Gastroesophageal sphincter (tissue), 4 donors: ENCODE results near the gene ZNHIT3. TPM values are rescaled to one million over a fixed set of nuclear protein-coding genes. Genes with fewer than 3 reads are reported as not detected.

Experiments used
- ATAC-seq: fragments of 150-250 bp; one replicate; pipeline ENCODE4 v1.9.1; 2016; ENCODE audit warnings: mild to moderate bottlenecking, moderate library complexity
- H3K27ac ChIP-seq, 4 donors: fragments of 200-600 bp; sonication (generic) in 3 of 4; 1 replicate in 3 of 4; 2 replicates in 1 of 4; pipeline ENCODE4 v1.5.1; 2016 to 2019
- H3K27me3 ChIP-seq: fragments of 200-600 bp; sonication (generic); one replicate; pipeline ENCODE4 v1.5.1; 2019
- H3K36me3 ChIP-seq, 2 donors: fragments of 200-600 bp; sonication (generic); one replicate each; pipeline ENCODE4 v1.5.1; 2019; ENCODE audit warnings: control low read depth in 1 of 2
- H3K4me1 ChIP-seq, 3 donors: fragments of 200-600 bp; sonication (generic); 1 replicate in 2 of 3; 2 replicates in 1 of 3; pipeline ENCODE4 v1.5.1; 2016 to 2019; ENCODE audit warnings: control low read depth in 2 of 3
- H3K4me3 ChIP-seq, 2 donors: fragments of 200-600 bp; sonication (generic); one replicate each; pipeline ENCODE4 v1.5.1; 2019; ENCODE audit warnings: mild to moderate bottlenecking in 1 of 2, moderate library complexity in 1 of 2
- H3K9me3 ChIP-seq, 3 donors: fragments of 200-600 bp; sonication (generic); one replicate each; pipeline ENCODE4 v1.5.1; 2017 to 2019; ENCODE audit warnings: control low read depth in 2 of 3
- EP300 ChIP-seq: sonication (generic); formaldehyde crosslinking; IDR thresholded peaks from one replicate; pipeline ENCODE4 v1.6.1; 2017; ENCODE audit warnings: antibody characterized with exemption, mild to moderate bottlenecking
- POLR2A ChIP-seq, 2 donors: fragments of 450-650 bp; IDR thresholded peaks; one replicate each; pipeline ENCODE4 v1.6.1; 2017; ENCODE audit warnings: antibody characterized with exemption in 2 of 2, mild to moderate bottlenecking in 2 of 2, moderate library complexity in 1 of 2
- POLR2AphosphoS5 ChIP-seq: sonication (generic); formaldehyde crosslinking; IDR thresholded peaks from one replicate; pipeline ENCODE4 v1.6.1; 2017; ENCODE audit warnings: antibody characterized with exemption
- WGBS, 2 donors: methylation state at CpG; one replicate each; pipeline ENCODE4 v1.1.5; 2018; ENCODE audit warnings: low coverage in 1 of 2; 5-methylcytosine and 5-hydroxymethylcytosine counted together
- total RNA-seq, 4 donors: library from RNA; depleted of rRNA; stranded (reverse); fragments of >200 nt; gene quantifications; one replicate each; pipeline ENCODE4 v1.1.0, GENCODE V29; 2016
- TF ChIP-seq, protein P1 (sequence below), 4 experiments: fragments of 200-600 bp in 2 of 4; fragments of 450-650 bp in 2 of 4; sonication (generic) in 1 of 4; IDR thresholded peaks; one replicate each; pipeline ENCODE4 v1.5.1; 2017 to 2019; ENCODE audit warnings: antibody characterized with exemption in 4 of 4, mild to moderate bottlenecking in 2 of 4, moderate library complexity in 2 of 4

The ZNHIT3 gene
- total RNA-seq, 4 donors from 2014 or later: 30.8 to 42.0 (median 36.5) TPM

- TF ChIP-seq POLR2A (IDR thresholded peaks at IDR 0.05) (no peak), POLR2AphosphoS5 (no peak), EP300 (no peak)
- TF ChIP-seq, protein P1, sequence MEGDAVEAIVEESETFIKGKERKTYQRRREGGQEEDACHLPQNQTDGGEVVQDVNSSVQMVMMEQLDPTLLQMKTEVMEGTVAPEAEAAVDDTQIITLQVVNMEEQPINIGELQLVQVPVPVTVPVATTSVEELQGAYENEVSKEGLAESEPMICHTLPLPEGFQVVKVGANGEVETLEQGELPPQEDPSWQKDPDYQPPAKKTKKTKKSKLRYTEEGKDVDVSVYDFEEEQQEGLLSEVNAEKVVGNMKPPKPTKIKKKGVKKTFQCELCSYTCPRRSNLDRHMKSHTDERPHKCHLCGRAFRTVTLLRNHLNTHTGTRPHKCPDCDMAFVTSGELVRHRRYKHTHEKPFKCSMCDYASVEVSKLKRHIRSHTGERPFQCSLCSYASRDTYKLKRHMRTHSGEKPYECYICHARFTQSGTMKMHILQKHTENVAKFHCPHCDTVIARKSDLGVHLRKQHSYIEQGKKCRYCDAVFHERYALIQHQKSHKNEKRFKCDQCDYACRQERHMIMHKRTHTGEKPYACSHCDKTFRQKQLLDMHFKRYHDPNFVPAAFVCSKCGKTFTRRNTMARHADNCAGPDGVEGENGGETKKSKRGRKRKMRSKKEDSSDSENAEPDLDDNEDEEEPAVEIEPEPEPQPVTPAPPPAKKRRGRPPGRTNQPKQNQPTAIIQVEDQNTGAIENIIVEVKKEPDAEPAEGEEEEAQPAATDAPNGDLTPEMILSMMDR (IDR thresholded peaks at IDR 0.05): no peak
- Histone ChIP-seq H3K4me1 (peaks cover 0 to 4% (median 0%) of the 10 kb centered on the region in 3 donors), H3K4me3 (no peak overlapping the region), H3K36me3 (no peaks in the 10 kb centered on the region), H3K9me3 (peaks cover 0 to 3% (median 0%) of the 10 kb centered on the region in 3 donors), H3K27me3 (peaks cover 63% of the 10 kb centered on the region), H3K27ac (no peak overlapping the region)
- ATAC-seq: no peak
- 70 to 88% methylated on average over 3 to 5 of the region's 7 CpGs for WGBS, 2 donors
Measured at GRCh38 chr17:36459601-36460000, 26.9 kb upstream of the ZNHIT3 start.

DNA sequence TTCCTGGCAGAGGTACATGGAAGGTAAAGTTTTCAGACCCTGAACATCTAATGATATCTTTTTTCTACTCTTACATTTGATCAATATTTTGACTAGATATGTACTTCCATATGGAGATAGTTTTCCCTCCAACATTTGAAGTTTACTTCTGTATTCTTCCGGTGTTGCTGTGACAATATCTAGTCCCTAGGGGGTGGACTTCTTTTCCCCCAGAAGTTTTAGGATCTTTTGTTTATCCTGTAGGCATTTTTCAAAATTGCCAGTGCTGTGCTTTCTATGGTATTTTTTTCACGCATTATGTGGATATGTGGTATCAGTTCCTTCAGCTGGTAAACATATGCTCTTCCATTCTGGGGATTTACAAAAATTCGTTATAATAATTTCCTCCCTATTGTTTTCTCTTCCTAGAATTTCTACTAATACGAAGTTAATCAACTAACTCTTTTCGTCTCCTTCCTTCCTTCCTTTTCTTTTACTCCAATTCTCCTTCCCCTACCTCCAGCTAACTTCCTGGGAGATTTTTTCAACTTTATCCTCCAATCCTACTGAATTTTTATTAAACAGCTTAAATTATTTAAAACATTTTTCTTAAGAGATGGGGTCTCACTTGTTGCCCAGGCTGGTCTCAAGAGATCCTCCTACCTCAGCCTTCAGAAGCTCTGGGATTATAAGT is 26.1 kb upstream of the ZNHIT3 start:
- H3K27ac ChIP-seq: no peak overlapping the region
- peaks cover 0 to 5% (median 0%) of the 10 kb centered on the region in 3 donors for H3K9me3 ChIP-seq
- TF ChIP-seq, protein P1 (IDR thresholded peaks at IDR 0.05): no peak
- no peak for TF ChIP-seq POLR2A (IDR thresholded peaks at IDR 0.05)
- TF ChIP-seq EP300: no peak
- no peak for TF ChIP-seq POLR2AphosphoS5
- no peaks in the 10 kb centered on the region for H3K36me3 ChIP-seq
- no peak overlapping the region for H3K4me3 ChIP-seq
- ATAC-seq: no peak
- H3K4me1 ChIP-seq: peaks cover 0 to 4% (median 0%) of the 10 kb centered on the region in 3 donors
- H3K27me3 ChIP-seq: peaks cover 71% of the 10 kb centered on the region
- WGBS, 2 donors: 37 to 41% methylated on average over 2 to 5 of the region's 5 CpGs

- H3K27ac ChIP-seq: no peak overlapping the region
- peaks cover 83% of the 10 kb centered on the region for H3K27me3 ChIP-seq
- H3K36me3 ChIP-seq: no peaks in the 10 kb centered on the region
- H3K4me3 ChIP-seq: no peak overlapping the region
- no peak for ATAC-seq
- TF ChIP-seq POLR2A (IDR thresholded peaks at IDR 0.05): no peak
- no peak for TF ChIP-seq EP300
- TF ChIP-seq POLR2AphosphoS5: no peak
- TF ChIP-seq, protein P1 (IDR thresholded peaks at IDR 0.05): no peak
- 39 to 57% methylated on average over 2 of the region's 10 CpGs for WGBS, 2 donors
- peaks cover 0 to 4% (median 0%) of the 10 kb centered on the region in 3 donors for H3K4me1 ChIP-seq
- H3K9me3 ChIP-seq: peaks cover 0 to 5% (median 0%) of the 10 kb centered on the region in 3 donors
Measured at GRCh38 chr17:36461330-36462110, 25.0 kb upstream of the ZNHIT3 start.

- TF ChIP-seq EP300 (no peak), POLR2AphosphoS5 (no peak), POLR2A (IDR thresholded peaks at IDR 0.05) (no peak)
- TF ChIP-seq, protein P1 (IDR thresholded peaks at IDR 0.05): no peak
Measured at GRCh38 chr17:36463916-36464764, 22.3 kb upstream of the ZNHIT3 start.

More at GRCh38 chr17:36463916-36464764, 22.3 kb upstream of the ZNHIT3 start:
- no peak for ATAC-seq
- Histone ChIP-seq H3K4me1 (peaks cover 0 to 4% (median 0%) of the 10 kb centered on the region in 3 donors), H3K27ac (no peak overlapping the region), H3K27me3 (peaks cover 89% of the 10 kb centered on the region), H3K36me3 (no peaks in the 10 kb centered on the region), H3K9me3 (peaks cover 0 to 5% (median 0%) of the 10 kb centered on the region in 3 donors), H3K4me3 (no peak overlapping the region)
- WGBS, 2 donors: 50% methylated on average over 1 of the region's 54 CpGs; no CpG with 5 or more reads in 1 of the 2 donors
